Activated T-cell treated with anti-CD3 and anti-CD28 coated beads, Interleukin-2, amount 50 U/mL, for 24 hours (primary cell): Measurements from ENCODE around the gene DPP3.
A peak's percentile ranks its signal among the peaks of the same experiment; 100 is the strongest.

Source experiments
- DNase-seq: peaks from one replicate; pipeline ENCODE4 v3.0.0-alpha.2; 2020
- H3K27ac Mint-ChIP-seq: 2 replicates; pipeline ENCODE4 v1.8.0; 2020; ENCODE audit warnings: mild to moderate bottlenecking, mixed read lengths
- H3K27me3 Mint-ChIP-seq: 2 replicates; pipeline ENCODE4 v1.8.0; 2020; ENCODE audit warnings: mixed read lengths
- H3K36me3 Mint-ChIP-seq: 2 replicates; pipeline ENCODE4 v1.8.0; 2020; ENCODE audit warnings: low read depth, mixed read lengths
- H3K4me1 Mint-ChIP-seq: 2 replicates; pipeline ENCODE4 v1.8.0; 2020; ENCODE audit warnings: low read depth, mixed read lengths
- H3K4me3 Mint-ChIP-seq: 2 replicates; pipeline ENCODE4 v1.8.0; 2020; ENCODE audit warnings: mild to moderate bottlenecking, moderate library complexity, mixed read lengths
- H3K9me3 Mint-ChIP-seq: 2 replicates; pipeline ENCODE4 v1.8.0; 2020; ENCODE audit warnings: mixed read lengths

Gene DPP3

DNA sequence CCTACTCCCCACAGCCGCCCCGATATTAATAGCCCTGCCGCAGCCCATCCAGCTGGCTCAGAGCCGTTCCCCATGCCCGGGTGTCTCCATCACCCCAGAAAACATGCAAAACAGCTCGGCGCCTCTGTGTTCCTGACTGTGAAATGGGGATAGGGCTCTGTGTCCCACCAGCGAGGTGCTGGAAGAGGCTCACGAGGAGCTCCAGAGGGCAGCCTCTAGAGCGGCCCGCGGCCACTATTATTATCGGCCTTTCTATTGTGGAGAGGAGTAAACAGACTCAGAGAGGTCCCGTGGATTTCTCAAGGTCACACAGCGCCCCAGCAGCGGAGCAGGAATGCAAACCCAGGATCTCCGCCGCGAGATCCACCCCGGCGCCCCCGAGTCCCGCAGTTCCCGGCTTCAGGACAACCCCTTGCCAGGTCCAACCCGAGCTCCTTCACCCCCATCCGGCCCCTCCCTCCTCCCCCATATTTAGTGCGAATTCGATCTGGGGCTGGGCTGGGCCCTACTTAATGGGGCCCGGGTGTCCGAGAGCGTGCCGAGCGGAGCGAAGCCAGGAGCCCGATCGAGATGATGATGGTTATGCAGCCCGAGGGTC is 66.2 kb downstream of the DPP3 start, which contains the start of gene ACTN3:
Gene ACTN3 (plus strand): TSS at position 536 of the 598 bp plus-strand sequence. CDS start 35 bp downstream, at position 571.
- Mint-ChIP-seq H3K27me3 (no peaks in the 10 kb centered on the region), H3K36me3 (peaks cover 23% of the 10 kb centered on the region), H3K4me3 (peak within 1 kb of the TSS; percentile 86), H3K9me3 (no peaks in the 10 kb centered on the region), H3K27ac (peak within 1 kb of the TSS; percentile 74), H3K4me1 (peaks cover 30% of the 10 kb centered on the region)
- DNase-seq, result no peak

DNA sequence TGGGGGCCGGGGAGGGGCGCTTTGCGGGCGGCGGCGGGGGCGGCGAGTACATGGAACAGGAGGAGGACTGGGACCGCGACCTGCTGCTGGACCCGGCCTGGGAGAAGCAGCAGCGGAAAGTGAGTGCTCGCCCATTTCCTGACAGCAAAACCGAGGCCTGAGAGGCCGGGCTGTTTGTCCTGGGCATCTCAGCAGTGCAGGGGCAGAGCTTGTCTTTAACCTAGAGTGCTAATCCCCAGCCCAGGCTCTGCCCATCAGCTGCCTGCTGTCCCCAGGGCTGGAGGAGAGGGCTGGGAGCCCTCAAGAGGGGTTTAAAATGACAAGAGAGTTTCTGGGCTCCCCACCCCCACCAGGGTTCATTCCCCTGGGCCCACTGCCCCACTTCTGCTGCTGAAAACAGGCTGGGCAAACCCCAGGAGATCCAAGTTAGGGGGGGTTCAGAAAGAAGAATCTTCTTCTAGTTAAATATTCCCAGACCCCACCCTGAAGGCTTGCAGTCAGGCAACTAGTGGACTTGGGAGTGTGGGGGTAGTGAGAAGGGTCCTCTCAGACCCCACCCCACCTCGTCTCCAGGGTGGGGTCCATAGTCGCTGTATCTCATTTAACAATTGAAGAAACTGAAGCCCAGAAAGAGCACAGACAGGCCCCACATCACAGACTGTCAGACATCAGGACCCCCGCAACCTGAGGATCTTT is 66.9 kb downstream of the DPP3 start:
- DNase-seq, result no peak
- Mint-ChIP-seq H3K4me3 (peak overlapping the region; percentile 86), H3K36me3 (peaks cover 17% of the 10 kb centered on the region), H3K9me3 (no peaks in the 10 kb centered on the region), H3K27me3 (no peaks in the 10 kb centered on the region), H3K4me1 (peaks cover 30% of the 10 kb centered on the region), H3K27ac (peak overlapping the region; percentile 44)

DNA sequence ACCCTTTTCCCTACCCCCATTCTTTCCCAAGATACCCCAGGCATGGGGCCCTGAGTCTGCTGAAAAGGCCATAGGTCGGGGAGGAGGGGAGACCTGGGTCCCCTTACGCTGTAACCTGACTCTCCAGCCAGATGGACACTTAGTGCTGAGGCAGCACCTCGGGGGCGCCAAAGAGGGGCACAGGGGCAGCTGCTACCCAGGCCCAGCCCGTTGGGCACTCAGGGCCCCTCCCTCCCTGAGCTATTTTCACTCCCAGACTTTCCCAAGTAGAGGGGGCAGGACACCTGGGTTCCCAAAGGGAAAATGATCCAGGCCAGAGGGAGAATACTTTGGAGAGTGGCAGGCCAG is 67.4 kb downstream of the DPP3 start:
- Mint-ChIP-seq H3K27me3 (no peaks in the 10 kb centered on the region), H3K27ac (no peak overlapping the region), H3K4me3 (no peak overlapping the region), H3K36me3 (peaks cover 12% of the 10 kb centered on the region), H3K4me1 (peaks cover 27% of the 10 kb centered on the region), H3K9me3 (no peaks in the 10 kb centered on the region)
- no peak for DNase-seq

DNA sequence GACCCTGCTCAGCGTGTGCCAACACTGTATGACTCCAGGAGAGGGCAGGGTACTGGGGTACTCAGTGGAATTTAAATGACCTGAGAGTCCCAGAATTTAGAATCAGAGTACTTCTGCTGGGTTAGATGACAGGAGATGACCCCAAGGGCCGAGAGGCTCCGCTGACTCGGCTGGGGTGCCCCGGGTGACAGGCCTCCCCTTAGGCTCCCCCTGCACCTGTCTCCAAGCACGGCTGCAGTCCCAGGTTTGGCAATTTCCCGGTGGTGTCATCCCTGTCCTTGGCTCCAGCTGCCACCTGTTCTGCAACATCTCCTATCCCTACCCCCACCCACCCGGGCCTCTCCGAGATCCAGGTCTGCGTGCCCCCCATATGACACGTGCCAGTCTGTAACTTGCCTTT is 67.8 kb downstream of the DPP3 start:
- no peak for DNase-seq
- H3K27ac Mint-ChIP-seq, result no peak overlapping the region
- peaks cover 24% of the 10 kb centered on the region for H3K4me1 Mint-ChIP-seq
- no peak overlapping the region for H3K4me3 Mint-ChIP-seq
- no peaks in the 10 kb centered on the region for H3K9me3 Mint-ChIP-seq
- peaks cover 9% of the 10 kb centered on the region for H3K36me3 Mint-ChIP-seq
- H3K27me3 Mint-ChIP-seq, result no peaks in the 10 kb centered on the region

DNA sequence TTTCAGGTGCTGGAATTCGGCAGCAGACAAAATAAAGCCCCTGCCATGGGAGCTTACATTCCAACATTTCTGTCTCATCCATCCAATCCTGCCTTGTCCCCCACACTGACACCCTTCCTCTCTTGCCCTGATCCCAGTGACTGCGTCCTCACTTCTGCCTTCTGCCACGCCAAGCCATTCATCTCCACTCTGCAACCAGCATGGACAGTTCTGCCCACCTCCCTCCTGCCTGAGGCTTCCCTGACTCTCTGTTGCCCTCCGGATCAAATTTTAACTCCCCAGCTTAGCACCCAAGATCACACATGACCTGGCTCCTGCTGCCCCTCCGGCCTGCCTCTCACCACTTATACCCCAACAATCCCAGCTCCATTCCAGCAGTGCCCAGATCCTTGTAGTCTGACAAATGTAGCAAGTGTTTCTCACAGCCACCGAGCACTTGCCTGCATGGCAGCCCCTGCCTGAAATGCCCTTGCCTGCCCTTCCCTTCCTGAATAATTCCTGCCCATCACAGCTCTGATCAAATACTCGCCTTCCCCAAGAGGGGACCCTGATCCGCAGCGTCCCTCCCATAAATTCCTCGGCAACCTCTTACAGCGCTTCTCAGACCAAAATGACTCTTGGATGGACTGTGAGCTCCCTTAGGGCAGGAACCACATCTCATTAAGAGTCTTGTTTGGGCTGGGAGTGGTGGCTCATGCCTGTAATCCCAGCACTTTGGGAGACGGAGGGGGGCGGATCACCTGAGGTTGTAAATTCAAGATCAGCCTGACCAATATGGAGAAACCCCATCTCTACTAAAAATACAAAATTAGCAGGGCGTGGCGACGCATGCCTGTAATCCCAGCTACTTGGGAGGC is 68.8 kb downstream of the DPP3 start:
- Mint-ChIP-seq H3K36me3 (peaks cover 4% of the 10 kb centered on the region), H3K4me3 (no peak overlapping the region), H3K27ac (no peak overlapping the region), H3K9me3 (no peaks in the 10 kb centered on the region), H3K4me1 (peaks cover 15% of the 10 kb centered on the region), H3K27me3 (no peaks in the 10 kb centered on the region)
- no peak for DNase-seq

DNA sequence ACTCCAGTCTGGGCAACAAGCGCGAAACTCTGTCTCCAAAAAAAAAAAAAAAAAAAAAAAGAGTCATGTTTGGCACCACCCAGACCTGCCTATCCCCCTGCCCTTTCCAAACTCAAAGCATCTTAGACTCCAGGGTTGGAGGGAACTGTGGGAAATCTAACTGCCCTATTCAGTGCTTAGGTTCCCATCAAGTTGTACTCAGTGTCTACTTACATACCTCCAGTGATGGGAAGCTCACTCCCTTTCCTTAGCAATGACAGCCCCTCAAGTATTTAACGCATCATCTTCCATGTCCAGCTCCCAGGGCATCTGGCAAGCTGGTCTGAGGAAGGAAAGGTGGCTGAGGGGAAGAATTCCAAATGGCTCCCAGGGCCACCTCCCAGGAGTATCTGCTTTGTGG is 69.5 kb downstream of the DPP3 start:
- Mint-ChIP-seq H3K4me3 (no peak overlapping the region), H3K9me3 (no peaks in the 10 kb centered on the region), H3K27me3 (no peaks in the 10 kb centered on the region), H3K36me3 (peaks cover 4% of the 10 kb centered on the region), H3K4me1 (peaks cover 10% of the 10 kb centered on the region), H3K27ac (no peak overlapping the region)
- no peak for DNase-seq

DNA sequence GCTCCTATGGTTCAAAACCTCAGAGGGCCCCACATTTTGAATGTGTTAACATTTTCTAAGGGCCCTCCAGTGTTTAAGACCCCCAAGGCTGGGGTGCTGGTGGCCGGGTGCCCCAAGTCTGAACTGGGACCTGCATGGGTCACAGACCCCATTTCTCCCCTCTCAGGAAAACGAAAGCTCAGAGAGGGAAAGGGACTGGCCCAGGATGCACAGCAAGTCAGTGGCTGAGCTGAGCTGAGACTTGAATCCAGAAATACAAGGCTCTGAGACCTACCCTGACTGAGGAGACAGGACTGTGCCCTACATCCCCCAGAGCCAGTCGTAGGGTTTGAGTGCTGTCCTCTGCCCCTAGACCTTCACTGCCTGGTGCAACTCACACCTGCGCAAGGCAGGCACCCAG is 70.7 kb downstream of the DPP3 start:
- H3K27ac Mint-ChIP-seq, result no peak overlapping the region
- no peak for DNase-seq
- no peaks in the 10 kb centered on the region for H3K36me3 Mint-ChIP-seq
- no peak overlapping the region for H3K4me3 Mint-ChIP-seq
- H3K27me3 Mint-ChIP-seq, result no peaks in the 10 kb centered on the region
- H3K9me3 Mint-ChIP-seq, result no peaks in the 10 kb centered on the region
- peaks cover 6% of the 10 kb centered on the region for H3K4me1 Mint-ChIP-seq

DNA sequence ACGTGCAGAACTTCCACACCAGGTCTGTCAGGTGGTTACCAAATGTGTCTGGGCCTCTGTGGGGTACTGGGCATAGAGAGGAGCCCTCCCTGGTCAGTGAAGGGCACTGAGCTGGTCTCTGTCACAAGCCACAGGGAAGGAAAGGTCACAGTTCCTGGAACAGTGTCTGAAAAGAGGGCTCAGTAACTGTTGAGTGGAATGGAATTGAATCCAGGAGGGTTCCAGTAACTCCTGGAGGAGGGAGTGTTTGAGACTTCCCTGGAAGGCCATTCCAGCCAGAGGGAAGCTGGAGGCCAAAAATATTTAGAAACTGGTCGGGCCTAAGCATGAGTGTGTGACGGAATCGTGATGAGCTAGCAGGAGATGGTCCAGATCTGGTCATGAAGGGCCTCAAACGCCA is 74.4 kb downstream of the DPP3 start:
- Mint-ChIP-seq H3K36me3 (no peaks in the 10 kb centered on the region), H3K27ac (no peak overlapping the region), H3K4me3 (no peak overlapping the region), H3K9me3 (no peaks in the 10 kb centered on the region), H3K27me3 (peaks cover 19% of the 10 kb centered on the region), H3K4me1 (peaks cover 6% of the 10 kb centered on the region)
- DNase-seq, result no peak

DNA sequence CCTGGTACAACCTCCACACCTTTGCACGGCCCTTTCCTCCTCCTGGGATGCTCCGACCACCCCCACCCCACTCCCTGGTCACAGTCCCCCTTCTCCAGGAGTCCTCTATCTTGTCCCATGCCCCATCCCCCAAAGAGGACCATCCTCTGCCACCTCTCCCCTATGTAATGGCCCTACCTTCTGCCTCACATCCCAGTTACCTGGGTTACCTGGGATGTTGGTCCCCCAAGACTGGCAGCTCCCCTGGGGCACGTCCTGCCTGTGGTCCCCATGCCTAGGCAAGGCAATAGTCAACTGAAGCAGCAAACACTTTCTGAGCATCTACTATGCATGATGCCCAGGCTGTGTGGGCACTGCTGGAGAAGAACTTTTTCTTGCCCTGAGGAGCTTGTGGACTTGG is 75.2 kb downstream of the DPP3 start:
- Mint-ChIP-seq H3K27me3 (peaks cover 19% of the 10 kb centered on the region), H3K36me3 (no peaks in the 10 kb centered on the region), H3K27ac (no peak overlapping the region), H3K9me3 (no peaks in the 10 kb centered on the region), H3K4me1 (peaks cover 6% of the 10 kb centered on the region), H3K4me3 (no peak overlapping the region)
- DNase-seq, result no peak

DNA sequence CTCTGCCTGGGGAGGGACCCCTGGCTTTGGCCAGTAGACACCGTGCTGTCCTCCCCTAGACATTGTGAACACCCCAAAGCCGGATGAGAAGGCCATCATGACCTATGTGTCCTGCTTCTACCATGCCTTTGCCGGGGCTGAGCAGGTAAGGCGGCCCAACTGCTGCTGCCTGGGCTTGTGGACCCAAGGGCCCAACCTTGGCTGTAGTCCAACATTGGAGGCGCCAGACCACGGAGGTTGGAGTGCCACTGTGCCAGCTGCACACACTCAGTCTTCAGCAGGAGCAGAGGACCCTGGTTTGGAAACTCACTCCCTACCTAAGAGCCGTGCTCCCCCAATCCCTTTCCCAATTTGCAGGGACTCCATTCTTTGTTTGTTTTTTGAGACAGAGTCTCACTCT is 75.9 kb downstream of the DPP3 start:
- Mint-ChIP-seq H3K27me3 (peaks cover 19% of the 10 kb centered on the region), H3K4me1 (peaks cover 6% of the 10 kb centered on the region), H3K36me3 (no peaks in the 10 kb centered on the region), H3K9me3 (no peaks in the 10 kb centered on the region), H3K4me3 (no peak overlapping the region), H3K27ac (no peak overlapping the region)
- DNase-seq, result no peak

DNA sequence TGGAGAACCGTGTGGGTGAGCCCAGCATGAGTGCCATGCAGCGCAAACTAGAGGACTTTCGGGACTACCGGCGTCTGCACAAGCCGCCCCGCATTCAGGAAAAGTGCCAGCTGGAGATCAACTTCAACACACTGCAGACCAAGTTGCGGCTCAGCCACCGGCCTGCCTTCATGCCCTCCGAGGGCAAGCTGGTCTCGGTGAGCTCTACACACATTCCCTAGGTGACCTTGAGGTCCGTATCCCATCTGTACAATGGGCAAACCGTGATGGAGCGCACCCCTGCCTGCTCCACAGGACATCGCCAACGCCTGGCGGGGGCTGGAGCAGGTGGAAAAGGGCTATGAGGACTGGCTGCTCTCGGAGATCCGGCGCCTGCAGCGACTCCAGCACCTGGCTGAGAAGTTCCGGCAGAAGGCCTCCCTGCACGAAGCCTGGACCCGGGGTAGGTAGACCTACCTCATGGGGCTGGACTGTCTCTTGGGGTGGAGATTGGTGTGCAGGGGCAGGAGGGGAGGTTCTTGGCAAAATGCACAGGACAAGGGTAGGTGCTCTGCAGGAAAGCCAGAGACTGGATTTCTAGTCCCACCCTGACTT is 77.6 kb downstream of the DPP3 start:
- H3K9me3 Mint-ChIP-seq, result no peaks in the 10 kb centered on the region
- peaks cover 19% of the 10 kb centered on the region for H3K27me3 Mint-ChIP-seq
- H3K4me3 Mint-ChIP-seq, result no peak overlapping the region
- peaks cover 6% of the 10 kb centered on the region for H3K4me1 Mint-ChIP-seq
- H3K27ac Mint-ChIP-seq, result no peak overlapping the region
- H3K36me3 Mint-ChIP-seq, result no peaks in the 10 kb centered on the region
- no peak for DNase-seq
